Measurements from ENCODE around the gene PIK3CD. TPM values are rescaled to one million over a fixed set of nuclear protein-coding genes. Genes with fewer than 3 reads are reported as not detected.

The PIK3CD gene
- total and polyA plus RNA-seq, 10 of the 15 experiments (the other 5 are each of a cell fraction or from before 2014, with no cell fraction given) = 7.0 to 101 (median 51.1) TPM

DNA sequence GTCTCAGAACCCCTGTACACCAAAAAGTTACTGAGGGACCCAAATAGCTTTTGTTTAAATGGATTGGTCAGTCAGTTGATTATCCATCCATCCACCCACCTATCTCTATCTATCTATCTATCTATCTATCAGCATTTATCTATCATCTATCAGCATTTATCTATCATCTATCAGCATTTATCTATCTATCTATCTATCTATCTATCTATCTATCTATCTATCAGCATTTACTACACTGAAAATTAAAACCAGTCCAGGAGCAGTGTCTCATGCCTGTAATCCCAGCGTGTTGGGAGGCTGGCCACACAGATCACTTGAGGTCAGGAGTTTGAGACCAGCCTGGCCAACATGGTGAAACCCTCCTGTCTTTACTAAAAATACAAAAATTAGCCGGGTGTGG, 125.2 kb downstream of the PIK3CD start:
- peaks cover 10% of the 10 kb centered on the region for H3K79me2 ChIP-seq (ENCODE audit: control insufficient read depth, insufficient read depth, low read length)
- ChIA-PET SMC1A (ENCODE audit: uncharacterized antibody, unreplicated experiment) (no interaction called here), POLR2A (no interaction called here), RAD21 (ENCODE audit: unreplicated experiment) (no interaction called here), CTCF (interaction anchor here (11.8 kb wide), 1 partner anchor 90 kb away, joined by 562 read pairs; no protein-coding TSS in a partner anchor)
- WGBS (ENCODE audit: insufficient coverage, insufficient replicate concordance, low lambda C conversion rate, missing lambda C conversion rate) = 96% methylated on average over 2 of the region's 2 CpGs
- TF ChIP-seq, protein P1, sequence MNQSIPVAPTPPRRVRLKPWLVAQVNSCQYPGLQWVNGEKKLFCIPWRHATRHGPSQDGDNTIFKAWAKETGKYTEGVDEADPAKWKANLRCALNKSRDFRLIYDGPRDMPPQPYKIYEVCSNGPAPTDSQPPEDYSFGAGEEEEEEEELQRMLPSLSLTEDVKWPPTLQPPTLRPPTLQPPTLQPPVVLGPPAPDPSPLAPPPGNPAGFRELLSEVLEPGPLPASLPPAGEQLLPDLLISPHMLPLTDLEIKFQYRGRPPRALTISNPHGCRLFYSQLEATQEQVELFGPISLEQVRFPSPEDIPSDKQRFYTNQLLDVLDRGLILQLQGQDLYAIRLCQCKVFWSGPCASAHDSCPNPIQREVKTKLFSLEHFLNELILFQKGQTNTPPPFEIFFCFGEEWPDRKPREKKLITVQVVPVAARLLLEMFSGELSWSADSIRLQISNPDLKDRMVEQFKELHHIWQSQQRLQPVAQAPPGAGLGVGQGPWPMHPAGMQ (IDR thresholded peaks at IDR 0.05; ENCODE audit: borderline replicate concordance) = no peak
- no peak for TF ChIP-seq SMARCA5 (IDR thresholded peaks at IDR 0.05)
- TF ChIP-seq NFIC (IDR thresholded peaks at IDR 0.05; ENCODE audit: low read depth, low read length) = no peak
- TF ChIP-seq IRF3 (IDR thresholded peaks at IDR 0.05) = no peak
- TF ChIP-seq STAT1 (conservative IDR thresholded peaks at IDR 0.05) = no peak
- TF ChIP-seq ZNF217 (IDR thresholded peaks at IDR 0.05) = no peak
- no peak for TF ChIP-seq RFX5 (IDR thresholded peaks at IDR 0.05; ENCODE audit: low read depth, low read length)
- TF ChIP-seq TCF7 (IDR thresholded peaks at IDR 0.05; ENCODE audit: borderline replicate concordance) = no peak
- no peak for TF ChIP-seq MYC (IDR thresholded peaks at IDR 0.05; ENCODE audit: insufficient read depth, insufficient read length, insufficient replicate concordance, low read length, severe bottlenecking)
- TF ChIP-seq, protein P2, sequence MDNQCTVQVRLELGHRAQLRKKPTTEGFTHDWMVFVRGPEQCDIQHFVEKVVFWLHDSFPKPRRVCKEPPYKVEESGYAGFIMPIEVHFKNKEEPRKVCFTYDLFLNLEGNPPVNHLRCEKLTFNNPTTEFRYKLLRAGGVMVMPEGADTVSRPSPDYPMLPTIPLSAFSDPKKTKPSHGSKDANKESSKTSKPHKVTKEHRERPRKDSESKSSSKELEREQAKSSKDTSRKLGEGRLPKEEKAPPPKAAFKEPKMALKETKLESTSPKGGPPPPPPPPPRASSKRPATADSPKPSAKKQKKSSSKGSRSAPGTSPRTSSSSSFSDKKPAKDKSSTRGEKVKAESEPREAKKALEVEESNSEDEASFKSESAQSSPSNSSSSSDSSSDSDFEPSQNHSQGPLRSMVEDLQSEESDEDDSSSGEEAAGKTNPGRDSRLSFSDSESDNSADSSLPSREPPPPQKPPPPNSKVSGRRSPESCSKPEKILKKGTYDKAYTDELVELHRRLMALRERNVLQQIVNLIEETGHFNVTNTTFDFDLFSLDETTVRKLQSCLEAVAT (IDR thresholded peaks at IDR 0.05) = no peak
- TF ChIP-seq ZNF687 (IDR thresholded peaks at IDR 0.05) = no peak
- H3K27me3 ChIP-seq (replicated peaks in 1 of 2; ENCODE audit: control insufficient read depth in 2 of 2, insufficient read depth in 2 of 2, low read length in 1 of 2) = no peaks in the 10 kb centered on the region
- no peaks in the 10 kb centered on the region for H3K9me3 ChIP-seq (replicated peaks; ENCODE audit: control insufficient read depth, insufficient read depth, low read length)
- H3K4me1 ChIP-seq (ENCODE audit: control insufficient read depth, insufficient read depth, low read length) = no peaks in the 10 kb centered on the region; the same call in none of the 2 replicates
- ATAC-seq (no peak), DNase-seq (ENCODE audit: low read depth, low spot score) (no peak), FAIRE-seq (no peak)
- no peaks in the 10 kb centered on the region for H4K20me1 ChIP-seq (ENCODE audit: control insufficient read depth, insufficient read depth)
- no peak overlapping the region for H3K4me2 ChIP-seq (ENCODE audit: control insufficient read depth, insufficient read depth)
- H3K9ac ChIP-seq (ENCODE audit: control insufficient read depth, insufficient read depth, low read length) = no peak overlapping the region
- no peak overlapping the region for H3K4me3 ChIP-seq
- no peak overlapping the region for H3K27ac ChIP-seq (ENCODE audit: control insufficient read depth, insufficient read depth)
- H3K36me3 ChIP-seq (ENCODE audit: control insufficient read depth in 2 of 2, insufficient read depth in 2 of 2, low read length in 1 of 2) = peaks cover 1 to 8% of the 10 kb centered on the region in 2 experiments; a peak in 2 of 4 replicates
- intact Hi-C loops (cut with micrococcal nuclease; ENCODE audit: unreplicated experiment) = no loop called here
- H2AFZ ChIP-seq (ENCODE audit: control insufficient read depth, low read depth, low read length) = no peak overlapping the region
- in situ Hi-C loops (cut with MboI) = no loop called here
- no TSS peak for BruUV-seq (replicated peaks)
